RWPE2 (cell line): ENCODE results near the gene MZF1.
A peak's percentile ranks its signal among the peaks of the same experiment; 100 is the strongest.

Experiments
- ATAC-seq: fragments of 200-7000 bp; cut with Tn5 transposase; 3 replicates; pipeline ENCODE4 v1.9.1; 2021; ENCODE audit warnings: low read depth
- DNase-seq: peaks from one replicate; pipeline ENCODE4 v3.0.0-alpha.2; 2020; ENCODE audit warnings: low spot score
- H3K27ac ChIP-seq: fragments of 450-650 bp; 2 replicates; pipeline ENCODE4 v1.5.1; 2017; ENCODE audit warnings: mild to moderate bottlenecking; ENCODE audit not compliant: poor library complexity, severe bottlenecking
- H3K27me3 ChIP-seq: fragments of 250-450 bp; sonication (Bioruptor Pico); 2 replicates; pipeline ENCODE4 v1.5.1; 2021; ENCODE audit warnings: mild to moderate bottlenecking, moderate library complexity; ENCODE audit not compliant: insufficient read depth, poor library complexity, severe bottlenecking
- H3K36me3 ChIP-seq: fragments of 250-450 bp; sonication (Bioruptor Pico); 2 replicates; pipeline ENCODE4 v1.5.1; 2020; ENCODE audit warnings: low read depth, mild to moderate bottlenecking, moderate library complexity
- H3K4me1 ChIP-seq: fragments of 250-450 bp; sonication (Bioruptor Pico); 2 replicates; pipeline ENCODE4 v1.5.1; 2021; ENCODE audit warnings: mild to moderate bottlenecking, moderate library complexity; ENCODE audit not compliant: insufficient read depth, poor library complexity, severe bottlenecking
- H3K4me3 ChIP-seq: fragments of 250-450 bp; sonication (Bioruptor Pico); 2 replicates; pipeline ENCODE4 v1.5.1; 2021; ENCODE audit warnings: mild to moderate bottlenecking, moderate library complexity; ENCODE audit not compliant: severe bottlenecking
- H3K9me3 ChIP-seq: fragments of 250-450 bp; sonication (Bioruptor Pico); 2 replicates; pipeline ENCODE4 v1.5.1; 2021; ENCODE audit warnings: mild to moderate bottlenecking, moderate library complexity; ENCODE audit not compliant: severe bottlenecking
- TF ChIP-seq, protein P1 (sequence below): fragments of 450-650 bp; IDR thresholded peaks from one replicate; pipeline ENCODE4 v1.5.1; 2017; ENCODE audit warnings: mild to moderate bottlenecking, moderate library complexity; ENCODE audit not compliant: poor library complexity, severe bottlenecking

Gene MZF1

DNA sequence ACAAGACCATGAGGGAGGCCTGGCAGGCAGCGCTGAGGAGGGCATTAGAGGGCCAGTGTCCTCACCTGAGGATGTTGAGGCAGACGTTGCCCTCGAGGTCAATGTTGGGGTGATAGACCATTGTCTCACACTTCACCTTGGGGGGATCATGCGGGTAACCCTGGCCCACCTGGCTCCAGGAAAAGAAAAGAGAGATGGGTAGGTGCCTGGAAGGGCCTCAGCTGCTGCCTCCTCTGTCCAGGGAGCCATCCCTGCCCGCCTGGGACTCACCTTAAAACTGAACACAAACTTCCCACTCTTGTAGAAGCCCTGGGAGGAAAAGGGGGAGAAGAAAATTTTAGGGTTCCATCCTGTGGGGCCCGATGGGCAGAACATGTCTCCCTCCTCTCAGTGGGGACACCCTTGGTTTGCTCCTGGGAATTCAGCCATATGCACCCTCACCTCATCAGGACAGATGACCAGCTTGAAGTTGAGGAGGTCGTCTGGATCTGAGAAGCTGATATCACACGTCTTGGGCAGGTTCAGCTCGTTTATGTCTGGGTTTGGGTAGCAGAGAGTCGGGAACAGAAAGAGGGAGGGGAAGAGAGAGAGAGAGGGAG lies 16.4 kb downstream of the MZF1 start:
- no peaks in the 10 kb centered on the region for H3K27me3 ChIP-seq
- H3K4me1 ChIP-seq, result no peaks in the 10 kb centered on the region
- H3K4me3 ChIP-seq, result peak overlapping the region; percentile 64
- H3K27ac ChIP-seq, result peak overlapping the region; percentile 90
- no peak for DNase-seq
- TF ChIP-seq, protein P1, sequence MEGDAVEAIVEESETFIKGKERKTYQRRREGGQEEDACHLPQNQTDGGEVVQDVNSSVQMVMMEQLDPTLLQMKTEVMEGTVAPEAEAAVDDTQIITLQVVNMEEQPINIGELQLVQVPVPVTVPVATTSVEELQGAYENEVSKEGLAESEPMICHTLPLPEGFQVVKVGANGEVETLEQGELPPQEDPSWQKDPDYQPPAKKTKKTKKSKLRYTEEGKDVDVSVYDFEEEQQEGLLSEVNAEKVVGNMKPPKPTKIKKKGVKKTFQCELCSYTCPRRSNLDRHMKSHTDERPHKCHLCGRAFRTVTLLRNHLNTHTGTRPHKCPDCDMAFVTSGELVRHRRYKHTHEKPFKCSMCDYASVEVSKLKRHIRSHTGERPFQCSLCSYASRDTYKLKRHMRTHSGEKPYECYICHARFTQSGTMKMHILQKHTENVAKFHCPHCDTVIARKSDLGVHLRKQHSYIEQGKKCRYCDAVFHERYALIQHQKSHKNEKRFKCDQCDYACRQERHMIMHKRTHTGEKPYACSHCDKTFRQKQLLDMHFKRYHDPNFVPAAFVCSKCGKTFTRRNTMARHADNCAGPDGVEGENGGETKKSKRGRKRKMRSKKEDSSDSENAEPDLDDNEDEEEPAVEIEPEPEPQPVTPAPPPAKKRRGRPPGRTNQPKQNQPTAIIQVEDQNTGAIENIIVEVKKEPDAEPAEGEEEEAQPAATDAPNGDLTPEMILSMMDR, result no peak
- peaks cover 21% of the 10 kb centered on the region for H3K36me3 ChIP-seq
- H3K9me3 ChIP-seq, result no peaks in the 10 kb centered on the region
- no peak for ATAC-seq

DNA sequence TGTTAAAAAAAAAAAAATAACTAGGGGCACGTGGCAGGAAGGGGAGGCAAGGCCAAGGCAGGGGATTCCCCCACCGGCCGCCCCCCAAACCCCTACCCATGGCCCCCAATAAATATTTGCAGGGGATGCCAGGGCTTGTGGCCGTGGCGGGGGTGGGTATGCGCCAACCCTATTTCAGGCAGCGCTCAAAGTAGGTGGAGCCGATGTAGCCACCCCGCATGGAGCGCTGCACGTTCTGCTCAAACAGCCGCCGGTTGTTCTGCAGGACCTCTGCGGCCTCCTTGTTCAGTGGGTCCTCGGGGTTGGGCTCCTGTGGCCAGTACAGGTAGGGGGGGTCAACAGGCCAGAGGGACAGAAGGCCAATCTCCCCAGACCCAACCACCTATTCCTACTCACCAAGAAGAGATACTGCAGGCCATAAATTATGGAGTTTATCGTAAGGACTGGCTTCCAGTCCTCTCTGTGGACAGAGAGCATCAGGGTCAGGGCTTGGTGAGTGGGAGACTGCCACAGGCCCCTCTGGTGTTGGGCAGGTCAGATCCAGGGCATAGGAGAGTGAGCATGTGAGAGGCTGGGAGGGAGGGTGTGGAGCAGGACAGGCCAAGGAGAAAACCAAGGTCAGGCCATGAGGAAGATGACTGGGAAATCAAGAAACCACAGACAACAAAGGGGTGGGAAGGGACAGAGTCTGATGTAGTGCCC lies 17.1 kb downstream of the MZF1 start:
- DNase-seq (no peak), ATAC-seq (no peak)
- peak overlapping the region; percentile 90 for H3K27ac ChIP-seq
- peaks cover 28% of the 10 kb centered on the region for H3K36me3 ChIP-seq
- TF ChIP-seq, protein P1, result no peak
- H3K4me1 ChIP-seq, result no peaks in the 10 kb centered on the region
- no peaks in the 10 kb centered on the region for H3K27me3 ChIP-seq
- H3K4me3 ChIP-seq, result no peak overlapping the region
- H3K9me3 ChIP-seq, result no peaks in the 10 kb centered on the region

DNA sequence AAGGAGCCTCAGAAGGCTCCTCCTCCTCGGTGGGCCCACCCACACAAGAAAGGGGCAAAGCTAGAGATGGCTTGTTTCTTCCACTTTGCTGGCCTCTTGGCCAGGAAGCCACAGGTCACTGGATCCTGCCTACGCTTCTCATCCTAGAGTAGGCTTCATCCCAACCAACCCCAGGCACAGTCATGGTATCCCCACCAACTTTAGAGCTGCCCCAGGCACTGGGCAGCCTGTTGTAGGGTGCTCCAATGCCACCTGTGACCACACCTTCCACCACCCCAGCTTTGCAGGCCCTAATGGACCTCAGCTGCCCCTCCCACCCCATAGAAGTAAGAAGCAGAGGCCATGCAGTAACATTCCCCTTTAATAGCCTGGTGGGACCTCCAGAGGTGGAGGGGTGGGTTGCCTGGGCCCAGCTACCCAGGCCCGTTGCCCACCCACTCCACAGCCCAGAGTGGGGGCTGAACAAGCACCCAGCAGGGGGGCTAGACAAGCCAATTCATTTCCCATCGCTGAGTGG lies 17.7 kb downstream of the MZF1 start:
- peaks cover 34% of the 10 kb centered on the region for H3K36me3 ChIP-seq
- H3K4me1 ChIP-seq, result no peaks in the 10 kb centered on the region
- peak overlapping the region; percentile 45 for H3K4me3 ChIP-seq

DNA sequence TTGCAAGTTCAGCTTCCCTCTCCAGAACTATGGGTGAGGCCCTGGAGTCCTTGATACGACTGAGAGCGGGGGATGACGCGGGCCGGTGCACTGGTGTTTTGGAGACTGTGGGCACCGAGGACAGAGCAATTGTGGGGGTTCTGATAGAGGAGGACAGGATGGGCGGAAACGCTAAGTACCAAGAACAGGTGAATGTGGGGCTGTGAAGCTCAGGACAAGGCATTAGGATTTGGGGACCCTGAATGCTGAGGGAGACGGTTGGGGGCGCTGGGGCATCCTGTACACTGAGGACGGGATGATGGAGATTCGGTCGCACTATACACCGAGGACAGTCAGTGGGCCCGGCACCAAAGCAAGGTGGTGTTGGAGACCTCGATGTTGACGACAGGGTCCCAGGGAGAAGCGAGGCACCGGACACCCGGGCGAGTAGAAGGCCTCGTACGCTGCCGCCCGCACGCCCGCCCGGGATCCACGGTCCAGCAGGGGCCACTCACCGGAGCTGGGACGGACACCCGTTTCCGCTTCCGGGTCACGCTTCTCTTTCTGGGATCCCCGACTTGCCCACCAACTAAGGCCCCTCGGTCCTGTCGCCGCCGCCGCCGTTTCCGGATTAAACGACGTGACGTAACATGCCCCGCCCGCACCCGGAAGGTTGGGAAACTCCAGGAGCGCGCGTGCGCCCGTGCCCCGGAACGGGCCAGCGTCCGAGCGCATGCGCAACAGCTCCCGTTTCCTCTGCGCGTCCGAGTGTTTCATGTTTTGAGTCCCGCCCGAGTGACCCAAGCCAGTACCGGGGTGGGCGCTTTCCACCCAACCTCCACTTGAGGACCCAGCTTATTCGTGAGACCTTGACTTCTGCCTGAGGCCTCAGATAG lies 18.4 kb downstream of the MZF1 start, which contains the start of gene CHMP2A:
Gene CHMP2A, minus strand, starts transcription at position 612 of the 875 bp plus-strand sequence. CDS start 893 bp downstream, outside the sequence.
- Histone ChIP-seq H3K9me3 (no peaks in the 10 kb centered on the region), H3K36me3 (peaks cover 41% of the 10 kb centered on the region), H3K4me3 (peak within 1 kb of the TSS; percentile 45), H3K4me1 (no peaks in the 10 kb centered on the region), H3K27ac (peak within 1 kb of the TSS; percentile 90), H3K27me3 (no peaks in the 10 kb centered on the region)
- TF ChIP-seq, protein P1, result no peak
- ATAC-seq (peak; percentile 61), DNase-seq (peak; percentile 98)

More for the DNA sequence above, 17.7 kb downstream of the MZF1 start:
- Histone ChIP-seq H3K27me3 (no peaks in the 10 kb centered on the region), H3K27ac (peak overlapping the region; percentile 90), H3K9me3 (no peaks in the 10 kb centered on the region)
- TF ChIP-seq, protein P1, result no peak
- DNase-seq (no peak), ATAC-seq (no peak)
